ENCODE results near the gene NAV2. TPM values are rescaled to one million over a fixed set of nuclear protein-coding genes. Genes with fewer than 3 reads are reported as not detected.
"Not testable (repeated sequence)": the region's sequence is repeated elsewhere in the genome, so short reads cannot be mapped to it uniquely, and the experiment has no call there.

NAV2 gene
- total RNA-seq, 1 donor from 2014 or later, result 10.3 TPM

DNA sequence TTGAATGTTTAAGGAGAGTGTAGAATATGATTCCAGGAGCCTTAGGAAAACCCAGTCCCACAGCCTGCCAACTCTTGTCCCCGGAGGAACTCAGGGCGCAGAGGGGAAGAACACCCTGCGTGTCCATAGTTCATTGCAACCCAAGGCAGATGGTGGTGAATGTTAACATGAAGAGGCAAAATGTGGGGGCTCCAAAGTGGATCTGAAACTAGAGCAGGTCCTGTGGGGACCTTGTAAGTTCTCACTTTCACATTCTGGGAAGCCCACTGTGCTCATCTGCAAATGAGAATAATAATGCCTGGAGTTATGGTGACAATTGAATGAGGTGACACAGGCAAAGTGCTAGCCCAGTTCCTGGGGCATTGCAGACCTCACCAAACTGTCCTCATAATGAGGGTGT, 246.6 kb downstream of the NAV2 start:
- TF ChIP-seq, protein P1, sequence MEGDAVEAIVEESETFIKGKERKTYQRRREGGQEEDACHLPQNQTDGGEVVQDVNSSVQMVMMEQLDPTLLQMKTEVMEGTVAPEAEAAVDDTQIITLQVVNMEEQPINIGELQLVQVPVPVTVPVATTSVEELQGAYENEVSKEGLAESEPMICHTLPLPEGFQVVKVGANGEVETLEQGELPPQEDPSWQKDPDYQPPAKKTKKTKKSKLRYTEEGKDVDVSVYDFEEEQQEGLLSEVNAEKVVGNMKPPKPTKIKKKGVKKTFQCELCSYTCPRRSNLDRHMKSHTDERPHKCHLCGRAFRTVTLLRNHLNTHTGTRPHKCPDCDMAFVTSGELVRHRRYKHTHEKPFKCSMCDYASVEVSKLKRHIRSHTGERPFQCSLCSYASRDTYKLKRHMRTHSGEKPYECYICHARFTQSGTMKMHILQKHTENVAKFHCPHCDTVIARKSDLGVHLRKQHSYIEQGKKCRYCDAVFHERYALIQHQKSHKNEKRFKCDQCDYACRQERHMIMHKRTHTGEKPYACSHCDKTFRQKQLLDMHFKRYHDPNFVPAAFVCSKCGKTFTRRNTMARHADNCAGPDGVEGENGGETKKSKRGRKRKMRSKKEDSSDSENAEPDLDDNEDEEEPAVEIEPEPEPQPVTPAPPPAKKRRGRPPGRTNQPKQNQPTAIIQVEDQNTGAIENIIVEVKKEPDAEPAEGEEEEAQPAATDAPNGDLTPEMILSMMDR (IDR thresholded peaks at IDR 0.05), result no peak
- ChIA-PET CTCF (no interaction called here), POLR2A (no interaction called here)
- Mint-ChIP-seq H3K27me3 (peaks cover 19% of the 10 kb centered on the region), H3K4me1 (peaks cover 15% of the 10 kb centered on the region), H3K9me3 (no peaks in the 10 kb centered on the region), H3K36me3 (ENCODE audit: low read depth) (no peaks in the 10 kb centered on the region), H3K4me3 (no peak overlapping the region), H3K27ac (peak overlapping the region; percentile 37)
- DNase-seq (no peak), ATAC-seq (ENCODE audit: low read depth) (no peak)
- intact Hi-C loops (cut with micrococcal nuclease), result no loop called here

DNA sequence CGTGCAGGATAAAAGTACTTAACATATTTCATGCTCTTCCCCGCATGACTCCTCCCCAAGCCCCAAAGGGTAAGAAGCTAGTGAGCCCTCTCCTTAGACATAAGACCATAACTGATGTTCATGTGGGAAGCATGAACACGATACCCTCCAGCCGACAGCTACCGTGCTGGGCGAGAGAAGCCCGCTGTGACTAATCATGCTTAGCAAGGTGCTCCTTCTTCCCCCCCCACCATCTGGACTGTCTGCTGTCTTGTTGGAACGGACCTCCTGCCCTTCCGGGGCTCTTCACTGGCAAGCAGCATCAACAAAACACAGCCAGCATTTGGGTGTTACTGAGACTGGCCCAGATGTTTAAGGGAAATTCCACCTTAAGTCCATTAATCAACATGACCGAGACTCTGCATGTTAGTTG, 247.0 kb downstream of the NAV2 start:
- no peak for DNase-seq
- H3K9me3 Mint-ChIP-seq, result no peaks in the 10 kb centered on the region
- ATAC-seq (ENCODE audit: low read depth), result no peak
- peak overlapping the region; percentile 37 for H3K27ac Mint-ChIP-seq
- TF ChIP-seq, protein P1 (IDR thresholded peaks at IDR 0.05), result no peak
- no peaks in the 10 kb centered on the region for H3K36me3 Mint-ChIP-seq (ENCODE audit: low read depth)
- ChIA-PET POLR2A (no interaction called here), CTCF (no interaction called here)
- intact Hi-C loops (cut with micrococcal nuclease), result no loop called here
- peaks cover 15% of the 10 kb centered on the region for H3K4me1 Mint-ChIP-seq
- H3K27me3 Mint-ChIP-seq, result peaks cover 18% of the 10 kb centered on the region
- no peak overlapping the region for H3K4me3 Mint-ChIP-seq

DNA sequence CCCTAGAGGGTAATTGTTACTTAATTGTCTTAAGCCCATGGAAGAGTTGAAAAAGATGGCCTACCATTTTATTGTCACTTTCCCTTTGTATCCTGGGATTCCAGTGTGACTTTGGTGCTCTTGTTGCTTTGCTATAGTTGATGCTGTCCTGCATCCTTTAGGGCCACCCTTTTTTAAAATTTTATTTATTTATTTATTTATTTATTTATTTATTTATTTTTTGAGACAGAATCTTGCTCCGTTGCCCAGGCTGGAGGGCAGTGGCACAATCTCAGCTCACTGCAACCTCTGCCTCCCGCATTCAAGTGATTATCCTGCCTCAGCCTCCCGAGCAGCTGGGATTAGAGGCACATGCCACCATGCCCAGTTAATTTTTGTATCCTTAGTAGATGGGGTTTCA, 247.8 kb downstream of the NAV2 start:
- intact Hi-C loops (cut with micrococcal nuclease); H3K9me3 Mint-ChIP-seq; DNase-seq; CTCF ChIA-PET; POLR2A ChIA-PET; H3K27ac Mint-ChIP-seq; ATAC-seq (ENCODE audit: low read depth); H3K4me3 Mint-ChIP-seq; H3K36me3 Mint-ChIP-seq (ENCODE audit: low read depth): not testable (repeated sequence)
- peaks cover 15% of the 10 kb centered on the region for H3K4me1 Mint-ChIP-seq
- H3K27me3 Mint-ChIP-seq, result peaks cover 19% of the 10 kb centered on the region

DNA sequence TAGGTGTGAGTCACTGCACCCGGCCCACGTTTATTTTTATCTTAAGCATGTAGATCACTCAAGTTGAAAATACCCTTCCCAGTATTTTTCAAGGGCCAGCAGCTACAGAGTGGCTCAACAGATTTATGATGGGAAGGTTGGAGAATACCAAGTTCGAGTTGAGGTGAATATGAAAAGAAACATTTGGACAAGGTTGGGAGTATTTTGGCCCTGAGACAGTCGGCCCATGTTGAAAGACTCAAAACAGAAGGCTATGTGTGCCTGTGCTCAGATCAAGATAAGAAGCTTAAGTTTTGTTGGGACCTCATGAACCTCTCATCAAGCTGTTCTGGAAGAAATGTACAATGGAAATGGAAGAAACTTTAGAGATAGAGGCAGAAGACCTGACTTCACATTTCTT, 248.6 kb downstream of the NAV2 start:
- Mint-ChIP-seq H3K36me3 (ENCODE audit: low read depth) (no peaks in the 10 kb centered on the region), H3K27me3 (peaks cover 20% of the 10 kb centered on the region), H3K4me1 (peaks cover 15% of the 10 kb centered on the region), H3K4me3 (no peak overlapping the region), H3K9me3 (no peaks in the 10 kb centered on the region), H3K27ac (no peak overlapping the region)
- TF ChIP-seq, protein P1 (IDR thresholded peaks at IDR 0.05), result no peak
- intact Hi-C loops (cut with micrococcal nuclease), result no loop called here
- DNase-seq (no peak), ATAC-seq (ENCODE audit: low read depth) (no peak)
- ChIA-PET POLR2A (no interaction called here), CTCF (no interaction called here)

DNA sequence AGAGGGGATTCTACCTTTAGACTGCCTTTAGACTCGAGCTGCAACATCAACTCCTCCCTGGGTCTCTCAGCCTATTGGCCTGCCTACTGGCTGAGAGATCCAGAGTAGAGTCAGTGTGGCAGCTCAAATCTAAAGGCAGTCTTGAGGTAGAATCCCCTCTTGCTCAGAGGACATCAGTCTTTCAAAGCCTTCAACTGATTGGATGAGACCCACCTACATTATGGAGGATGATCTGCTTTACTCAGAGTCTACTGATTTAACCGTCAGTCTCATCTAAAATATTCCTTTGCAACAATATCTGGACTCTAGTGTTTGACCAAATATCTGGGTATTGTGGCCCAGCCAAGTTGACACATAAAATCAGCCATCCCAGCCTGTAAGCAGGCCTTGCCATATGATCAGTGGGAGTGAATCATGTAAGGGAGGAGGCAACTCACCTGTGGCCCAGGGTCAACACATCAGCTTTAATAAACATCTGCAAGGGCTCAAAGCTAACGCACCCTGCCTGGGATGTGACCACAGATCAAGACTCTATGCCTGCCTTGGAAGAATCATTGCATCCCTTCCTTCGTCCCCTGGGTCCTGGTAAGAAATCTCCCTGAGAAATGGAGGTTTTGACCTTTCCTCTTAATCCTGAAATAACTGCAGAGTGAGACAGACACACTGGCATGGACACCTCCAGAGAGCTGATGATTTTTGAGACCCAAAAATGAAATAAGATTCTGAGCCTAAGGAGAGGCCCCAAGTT, 249.6 kb downstream of the NAV2 start:
- Mint-ChIP-seq H3K27me3 (peaks cover 26% of the 10 kb centered on the region), H3K4me1 (peaks cover 15% of the 10 kb centered on the region), H3K27ac (no peak overlapping the region), H3K36me3 (ENCODE audit: low read depth) (no peaks in the 10 kb centered on the region), H3K9me3 (no peaks in the 10 kb centered on the region), H3K4me3 (no peak overlapping the region)
- ChIA-PET POLR2A (no interaction called here), CTCF (interaction anchor here (0.7 kb wide), 1 partner anchor 166 kb away, joined by 3 read pairs; no protein-coding TSS in a partner anchor)
- no peak for ATAC-seq (ENCODE audit: low read depth)
- intact Hi-C loops (cut with micrococcal nuclease), result no loop called here
- DNase-seq, result no peak
- TF ChIP-seq, protein P1 (IDR thresholded peaks at IDR 0.05), result no peak

Data from activated B cell treated with CpG ODN at 0.5 μM for 24 hours (primary cell).